HEK293 (cell line): ENCODE results near the gene ZSWIM6.

Source experiments
- ZBTB7A ChIP-seq: fragments of 450-650 bp; formaldehyde crosslinking; IDR thresholded peaks from 2 replicates; pipeline ENCODE4 v1.5.1; 2016; ENCODE audit warnings: low read depth, missing biosample characterization, missing genetic modification characterization
- ZNF138 ChIP-seq: fragments of 450-650 bp; formaldehyde crosslinking; IDR thresholded peaks from 2 replicates; pipeline ENCODE4 v1.5.1; 2016; ENCODE audit warnings: missing biosample characterization, missing genetic modification characterization, borderline replicate concordance
- ZNF274 ChIP-seq, 2 experiments: fragments of 200-500 bp in 1 of 2; fragments of 450-650 bp in 1 of 2; sonication (Bioruptor generic) in 1 of 2; formaldehyde crosslinking in 1 of 2; IDR thresholded peaks; 2 replicates each; pipeline versions ENCODE4 v1.5.1 to v1.6.1; 2014 to 2016; ENCODE audit warnings: borderline replicate concordance in 1 of 2, inconsistent platforms in 1 of 2, low read length in 1 of 2, missing biosample characterization in 1 of 2, missing genetic modification characterization in 1 of 2
- TF ChIP-seq, protein P1 (sequence below): fragments of 450-650 bp; formaldehyde crosslinking; IDR thresholded peaks from 2 replicates; pipeline ENCODE4 v1.5.1; 2016; ENCODE audit warnings: missing biosample characterization, missing genetic modification characterization
- TF ChIP-seq, protein P2 (sequence below): fragments of 450-650 bp; formaldehyde crosslinking; IDR thresholded peaks from 2 replicates; pipeline ENCODE4 v1.5.1; 2016; ENCODE audit warnings: missing biosample characterization, missing genetic modification characterization

DNA sequence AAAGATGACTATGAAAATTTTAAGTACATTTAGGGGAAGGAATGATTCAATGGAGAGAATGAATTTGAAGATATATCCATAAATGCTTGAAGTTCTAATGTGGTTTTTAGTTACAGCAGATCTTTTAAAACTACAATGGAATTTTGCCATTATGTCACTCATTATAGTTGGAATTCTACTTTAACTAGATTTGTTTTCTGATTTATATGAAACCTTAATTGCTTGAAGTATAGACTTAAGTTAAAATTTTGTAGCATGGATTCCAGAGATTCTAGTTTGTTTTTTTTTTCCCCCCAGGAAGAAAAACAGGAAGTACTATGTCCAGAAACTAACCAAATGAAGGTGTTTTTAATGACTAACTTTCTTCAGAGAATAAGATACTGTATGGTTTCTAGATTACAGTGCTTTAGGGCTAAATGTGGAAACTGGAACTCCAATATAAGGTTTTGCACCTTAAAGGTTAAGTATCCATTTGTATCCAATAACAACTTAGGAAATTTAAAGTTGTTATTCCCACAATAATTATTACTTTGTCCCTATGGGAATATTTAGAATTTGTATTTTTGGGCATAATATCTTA, 70.3 kb downstream of the ZSWIM6 start:
- TF ChIP-seq, protein P1, sequence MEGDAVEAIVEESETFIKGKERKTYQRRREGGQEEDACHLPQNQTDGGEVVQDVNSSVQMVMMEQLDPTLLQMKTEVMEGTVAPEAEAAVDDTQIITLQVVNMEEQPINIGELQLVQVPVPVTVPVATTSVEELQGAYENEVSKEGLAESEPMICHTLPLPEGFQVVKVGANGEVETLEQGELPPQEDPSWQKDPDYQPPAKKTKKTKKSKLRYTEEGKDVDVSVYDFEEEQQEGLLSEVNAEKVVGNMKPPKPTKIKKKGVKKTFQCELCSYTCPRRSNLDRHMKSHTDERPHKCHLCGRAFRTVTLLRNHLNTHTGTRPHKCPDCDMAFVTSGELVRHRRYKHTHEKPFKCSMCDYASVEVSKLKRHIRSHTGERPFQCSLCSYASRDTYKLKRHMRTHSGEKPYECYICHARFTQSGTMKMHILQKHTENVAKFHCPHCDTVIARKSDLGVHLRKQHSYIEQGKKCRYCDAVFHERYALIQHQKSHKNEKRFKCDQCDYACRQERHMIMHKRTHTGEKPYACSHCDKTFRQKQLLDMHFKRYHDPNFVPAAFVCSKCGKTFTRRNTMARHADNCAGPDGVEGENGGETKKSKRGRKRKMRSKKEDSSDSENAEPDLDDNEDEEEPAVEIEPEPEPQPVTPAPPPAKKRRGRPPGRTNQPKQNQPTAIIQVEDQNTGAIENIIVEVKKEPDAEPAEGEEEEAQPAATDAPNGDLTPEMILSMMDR (tag by site-specific recombination) = no peak
- TF ChIP-seq ZNF274 (IDR thresholded peaks at IDR 0.05; ENCODE audit: low read length) (no peak), ZNF274 (tag by site-specific recombination; IDR thresholded peaks at IDR 0.05; ENCODE audit: borderline replicate concordance) (no peak), ZBTB7A (tag by site-specific recombination) (no peak), ZNF138 (no peak)
- TF ChIP-seq, protein P2, sequence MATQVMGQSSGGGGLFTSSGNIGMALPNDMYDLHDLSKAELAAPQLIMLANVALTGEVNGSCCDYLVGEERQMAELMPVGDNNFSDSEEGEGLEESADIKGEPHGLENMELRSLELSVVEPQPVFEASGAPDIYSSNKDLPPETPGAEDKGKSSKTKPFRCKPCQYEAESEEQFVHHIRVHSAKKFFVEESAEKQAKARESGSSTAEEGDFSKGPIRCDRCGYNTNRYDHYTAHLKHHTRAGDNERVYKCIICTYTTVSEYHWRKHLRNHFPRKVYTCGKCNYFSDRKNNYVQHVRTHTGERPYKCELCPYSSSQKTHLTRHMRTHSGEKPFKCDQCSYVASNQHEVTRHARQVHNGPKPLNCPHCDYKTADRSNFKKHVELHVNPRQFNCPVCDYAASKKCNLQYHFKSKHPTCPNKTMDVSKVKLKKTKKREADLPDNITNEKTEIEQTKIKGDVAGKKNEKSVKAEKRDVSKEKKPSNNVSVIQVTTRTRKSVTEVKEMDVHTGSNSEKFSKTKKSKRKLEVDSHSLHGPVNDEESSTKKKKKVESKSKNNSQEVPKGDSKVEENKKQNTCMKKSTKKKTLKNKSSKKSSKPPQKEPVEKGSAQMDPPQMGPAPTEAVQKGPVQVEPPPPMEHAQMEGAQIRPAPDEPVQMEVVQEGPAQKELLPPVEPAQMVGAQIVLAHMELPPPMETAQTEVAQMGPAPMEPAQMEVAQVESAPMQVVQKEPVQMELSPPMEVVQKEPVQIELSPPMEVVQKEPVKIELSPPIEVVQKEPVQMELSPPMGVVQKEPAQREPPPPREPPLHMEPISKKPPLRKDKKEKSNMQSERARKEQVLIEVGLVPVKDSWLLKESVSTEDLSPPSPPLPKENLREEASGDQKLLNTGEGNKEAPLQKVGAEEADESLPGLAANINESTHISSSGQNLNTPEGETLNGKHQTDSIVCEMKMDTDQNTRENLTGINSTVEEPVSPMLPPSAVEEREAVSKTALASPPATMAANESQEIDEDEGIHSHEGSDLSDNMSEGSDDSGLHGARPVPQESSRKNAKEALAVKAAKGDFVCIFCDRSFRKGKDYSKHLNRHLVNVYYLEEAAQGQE (tag by site-specific recombination) = no peak
